Head of caudate nucleus (tissue), 42 donors: ENCODE results near the gene SLC39A6.
A peak's percentile ranks its signal among the peaks of the same experiment; 100 is the strongest.
"Not testable (repeated sequence)": the region's sequence is repeated elsewhere in the genome, so short reads cannot be mapped to it uniquely, and the experiment has no call there.

Source experiments
- DNase-seq, 42 donors: peaks; one replicate each; pipeline versions ENCODE4 v3.0.0 to v3.0.0-alpha.2; 2020 to 2021; ENCODE audit warnings: mixed read lengths in 7 of 42
- intact Hi-C: fragments of 100-400 bp; cut with DNase I; formaldehyde crosslinking; loops from one replicate; pipeline ENCODE4 v1.15.0; 2022

The SLC39A6 gene, protein sequence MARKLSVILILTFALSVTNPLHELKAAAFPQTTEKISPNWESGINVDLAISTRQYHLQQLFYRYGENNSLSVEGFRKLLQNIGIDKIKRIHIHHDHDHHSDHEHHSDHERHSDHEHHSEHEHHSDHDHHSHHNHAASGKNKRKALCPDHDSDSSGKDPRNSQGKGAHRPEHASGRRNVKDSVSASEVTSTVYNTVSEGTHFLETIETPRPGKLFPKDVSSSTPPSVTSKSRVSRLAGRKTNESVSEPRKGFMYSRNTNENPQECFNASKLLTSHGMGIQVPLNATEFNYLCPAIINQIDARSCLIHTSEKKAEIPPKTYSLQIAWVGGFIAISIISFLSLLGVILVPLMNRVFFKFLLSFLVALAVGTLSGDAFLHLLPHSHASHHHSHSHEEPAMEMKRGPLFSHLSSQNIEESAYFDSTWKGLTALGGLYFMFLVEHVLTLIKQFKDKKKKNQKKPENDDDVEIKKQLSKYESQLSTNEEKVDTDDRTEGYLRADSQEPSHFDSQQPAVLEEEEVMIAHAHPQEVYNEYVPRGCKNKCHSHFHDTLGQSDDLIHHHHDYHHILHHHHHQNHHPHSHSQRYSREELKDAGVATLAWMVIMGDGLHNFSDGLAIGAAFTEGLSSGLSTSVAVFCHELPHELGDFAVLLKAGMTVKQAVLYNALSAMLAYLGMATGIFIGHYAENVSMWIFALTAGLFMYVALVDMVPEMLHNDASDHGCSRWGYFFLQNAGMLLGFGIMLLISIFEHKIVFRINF

DNA sequence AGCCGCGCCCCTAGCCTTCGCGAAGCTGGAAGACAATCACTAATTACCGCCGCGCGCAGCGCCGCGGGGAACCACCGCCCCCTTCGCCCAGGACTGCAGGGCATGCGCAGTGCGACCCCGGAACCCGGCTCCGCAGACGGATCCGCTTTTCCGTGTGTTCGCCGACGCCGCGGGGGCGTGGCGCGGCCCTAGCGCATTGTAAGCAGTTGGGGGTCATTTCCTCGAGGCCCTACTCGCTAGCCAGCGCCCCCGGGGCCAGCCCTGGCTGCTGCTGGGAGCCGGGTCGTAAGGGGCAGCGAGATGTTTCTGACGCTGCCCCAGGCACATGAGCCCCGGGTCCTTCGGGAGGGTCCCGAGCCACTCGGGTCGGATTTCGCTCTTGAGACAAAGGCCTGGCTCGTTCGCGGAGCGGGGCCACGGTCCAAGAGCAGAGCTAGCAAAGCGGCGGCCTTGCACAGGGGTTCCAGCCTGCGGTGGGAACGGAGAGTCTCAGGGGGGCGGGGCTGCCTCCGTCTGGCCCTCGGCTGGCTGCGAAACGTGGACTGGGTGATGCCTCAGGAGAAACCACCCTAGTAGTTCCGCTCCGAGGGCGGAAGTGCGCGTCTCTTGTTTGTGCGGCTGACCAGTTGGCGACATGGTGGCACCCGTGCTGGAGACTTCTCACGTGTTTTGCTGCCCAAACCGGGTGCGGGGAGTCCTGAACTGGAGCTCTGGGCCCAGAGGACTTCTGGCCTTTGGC is at the start of gene SLC39A6, which contains the start of gene ELP2:
SLC39A6 (minus strand) TSS at position 41 of the 739 bp plus-strand sequence. CDS start 2,333 bp downstream, outside the sequence.
ELP2 (plus strand) TSS at position 600 of the 739 bp plus-strand sequence; CDS start at position 635, 35 bp downstream.
- peak; percentile 93 to 99 (median 96) for DNase-seq
- intact Hi-C loops, result loop anchor here (5.0 to 10.0 kb wide), 2 partner anchors 62 to 155 kb away; partner anchors contain the start of genes RMP24 and RPRD1A

DNA sequence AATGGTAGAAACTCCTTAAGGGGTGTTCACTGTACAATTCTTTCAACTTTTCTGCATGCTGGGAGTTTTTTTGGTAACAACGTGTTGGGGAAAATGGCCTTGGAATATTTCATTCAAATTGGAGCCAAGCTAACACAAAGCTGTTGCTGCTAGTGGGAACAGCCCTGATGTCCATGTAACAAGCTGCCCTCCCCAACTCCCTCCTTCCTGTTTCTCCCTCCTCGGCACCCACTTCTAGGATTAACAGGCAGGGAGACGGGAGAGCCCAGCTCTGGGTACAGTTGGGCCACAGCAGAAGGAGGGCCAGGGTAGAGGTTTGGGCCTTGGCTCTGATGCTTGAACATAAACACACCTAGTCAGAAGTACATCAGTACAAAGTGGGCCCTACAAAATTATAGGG is 48.8 kb upstream of the SLC39A6 start:
- DNase-seq, result no peak
- intact Hi-C loops, result no loop called here

DNA sequence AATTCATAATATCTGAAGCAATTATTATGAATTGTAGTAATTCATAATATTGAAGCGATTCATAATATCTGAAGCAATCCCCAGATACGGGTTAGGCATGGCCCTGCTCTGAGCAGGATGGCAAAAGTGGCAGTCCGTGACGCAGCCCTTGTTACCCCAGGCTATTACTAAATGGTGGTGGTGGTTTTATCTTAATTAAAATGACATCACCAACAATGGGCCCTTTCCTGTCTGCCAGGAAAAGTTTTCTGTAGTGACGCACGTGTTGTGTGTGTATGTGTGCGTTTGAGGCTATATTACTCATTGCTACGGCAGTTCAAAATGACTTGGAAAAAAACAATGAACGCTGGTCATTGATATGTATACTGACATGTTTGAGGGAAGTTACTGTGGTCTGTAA is 47.6 kb upstream of the SLC39A6 start:
- intact Hi-C loops, result no loop called here
- no peak for DNase-seq

DNA sequence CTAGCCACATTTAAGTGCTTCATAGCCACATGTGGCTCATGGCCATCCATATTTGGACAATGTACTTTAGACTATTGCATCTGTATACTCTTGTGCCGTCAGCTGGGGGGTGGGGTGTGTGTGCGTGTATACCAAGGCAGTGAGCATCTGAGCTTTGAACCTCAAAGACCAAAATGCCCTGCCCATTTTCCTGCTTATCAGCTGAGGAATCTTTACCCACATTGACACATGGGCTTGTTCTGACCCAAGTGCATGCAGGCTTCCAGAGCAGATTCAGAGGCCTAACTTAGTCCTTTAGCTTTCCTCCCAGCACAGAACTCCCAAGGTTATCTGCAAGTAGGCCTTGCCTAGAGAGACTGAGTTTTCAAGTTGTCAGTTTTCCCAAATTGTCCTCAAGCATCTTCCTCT is 47.0 kb upstream of the SLC39A6 start:
- intact Hi-C loops, result no loop called here
- DNase-seq, result no peak

DNA sequence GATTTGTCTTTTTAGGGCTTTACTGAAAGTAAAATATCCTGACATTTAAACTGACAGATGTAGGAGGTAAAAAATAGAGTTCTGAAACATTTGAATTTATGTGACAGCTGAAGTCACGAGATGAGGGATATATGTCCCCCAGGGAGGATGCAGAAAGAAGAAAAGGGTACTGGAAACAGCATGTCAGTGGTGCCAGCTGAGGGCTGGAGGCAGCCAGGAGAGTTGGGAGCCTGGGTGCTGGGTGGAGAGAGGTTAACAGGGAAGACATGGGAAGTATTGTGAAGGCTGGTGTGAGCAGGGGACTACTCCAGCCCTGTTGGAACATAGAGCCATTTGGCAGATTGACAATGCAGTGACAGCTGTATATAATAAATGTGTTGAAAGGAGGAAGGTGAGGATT is 46.3 kb upstream of the SLC39A6 start:
- no peak for DNase-seq
- intact Hi-C loops, result no loop called here

DNA sequence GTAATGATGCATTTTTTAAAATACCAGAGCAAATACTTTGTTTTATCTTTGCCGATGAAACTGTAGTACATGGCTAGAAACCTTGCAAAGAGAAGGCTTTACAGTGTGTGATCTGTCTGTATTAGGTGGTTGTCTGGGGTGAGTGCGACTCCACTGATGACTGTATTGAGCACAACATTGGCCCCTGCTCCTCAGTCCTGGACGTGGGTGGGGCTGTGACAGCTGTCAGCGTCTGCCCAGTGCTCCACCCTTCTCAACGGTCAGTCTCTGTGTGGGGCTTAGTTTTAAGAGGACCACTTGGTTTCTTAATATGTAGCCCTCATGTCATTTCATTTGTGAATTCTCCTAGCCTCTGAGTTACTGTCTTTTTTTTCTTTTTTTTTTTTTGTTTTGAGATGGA is 40.8 kb upstream of the SLC39A6 start:
- no peak for DNase-seq
- intact Hi-C loops, result no loop called here

DNA sequence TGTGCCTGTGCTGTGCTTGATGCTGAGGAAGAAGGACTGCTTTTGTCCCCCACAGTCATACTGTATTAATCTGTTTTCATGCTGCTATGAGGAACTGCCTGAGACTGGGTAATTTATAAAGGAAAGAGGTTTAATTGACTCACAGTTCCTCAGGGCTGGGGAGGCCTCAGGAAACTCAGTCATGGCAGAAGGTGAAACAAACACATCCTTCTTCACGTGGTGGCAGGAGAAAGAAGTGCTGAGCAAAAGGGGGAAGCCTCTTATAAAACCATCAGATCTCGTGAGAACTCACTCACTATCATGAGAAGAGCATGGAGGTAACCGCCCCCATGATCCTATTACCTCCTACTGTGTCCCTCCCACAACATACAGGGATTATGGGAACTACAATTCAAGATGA is 39.2 kb upstream of the SLC39A6 start:
- DNase-seq, intact Hi-C loops: not testable (repeated sequence)

DNA sequence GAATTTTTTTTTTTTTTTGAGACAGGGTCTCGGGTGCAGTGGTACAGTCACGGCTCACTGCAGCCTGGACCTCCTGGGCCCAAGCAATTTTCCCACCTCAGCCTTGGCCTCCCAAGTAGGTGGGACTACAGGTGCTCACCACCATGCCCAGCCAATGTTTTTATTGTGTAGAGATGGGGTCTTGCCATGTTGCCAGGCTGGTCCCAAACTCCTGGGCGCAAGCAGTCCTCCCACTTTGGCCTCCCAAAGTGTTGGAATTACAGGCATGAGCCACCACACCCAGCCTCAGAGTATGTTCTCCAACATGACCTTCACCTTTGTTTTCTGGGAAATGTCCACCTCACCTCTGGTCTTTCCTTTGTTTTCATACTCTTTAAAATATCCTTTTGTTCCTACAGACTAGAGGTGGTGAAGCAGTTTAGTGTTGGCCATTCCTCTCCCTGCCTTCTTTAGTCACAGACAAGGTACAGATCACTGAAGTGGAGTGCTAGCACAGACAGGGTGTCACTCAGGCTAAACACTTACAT is 38.6 kb upstream of the SLC39A6 start:
- no peak for DNase-seq
- intact Hi-C loops, result no loop called here

DNA sequence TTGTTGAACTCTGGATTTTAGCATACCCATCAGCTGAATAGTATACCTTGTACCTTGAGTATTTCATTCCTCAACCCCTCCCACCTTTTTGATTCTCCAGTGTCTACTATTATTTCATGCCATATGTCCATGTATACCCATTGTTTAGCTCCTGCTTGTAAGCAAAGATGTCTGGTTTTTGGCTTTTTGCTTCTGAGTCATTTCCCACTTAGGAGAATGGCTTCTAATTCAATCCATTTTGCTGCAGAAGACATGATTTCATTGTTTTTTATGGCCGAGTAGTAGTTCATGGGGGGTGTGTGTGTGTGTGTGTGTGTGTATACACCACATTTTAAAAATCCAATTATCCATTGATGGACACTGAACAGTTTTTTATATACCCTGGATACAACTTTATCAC is 33.8 kb upstream of the SLC39A6 start:
- intact Hi-C loops, result no loop called here

DNA sequence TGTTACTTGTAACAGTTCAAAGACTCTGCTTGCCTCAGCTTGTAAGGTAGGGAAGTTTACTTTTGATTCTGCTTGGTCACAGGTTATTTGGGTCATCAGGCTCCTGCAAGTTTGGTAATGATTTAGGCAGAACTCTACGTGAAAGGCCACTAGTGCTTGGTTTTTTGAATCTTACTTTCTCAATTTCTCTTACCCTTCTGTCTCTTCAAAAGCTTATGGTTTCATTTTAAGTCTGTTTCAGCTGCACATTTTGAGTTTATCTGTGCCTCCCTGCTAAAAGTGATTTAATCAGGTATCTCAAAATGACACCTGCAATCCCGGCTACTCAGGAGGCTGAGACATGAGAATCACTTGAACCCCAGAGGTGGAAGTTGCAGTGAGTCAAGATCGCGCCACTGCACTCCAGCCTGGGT is 31.8 kb upstream of the SLC39A6 start:
- no peak for DNase-seq
- intact Hi-C loops, result no loop called here

More for the DNA sequence above, 33.8 kb upstream of the SLC39A6 start:
- DNase-seq, result no peak

DNA sequence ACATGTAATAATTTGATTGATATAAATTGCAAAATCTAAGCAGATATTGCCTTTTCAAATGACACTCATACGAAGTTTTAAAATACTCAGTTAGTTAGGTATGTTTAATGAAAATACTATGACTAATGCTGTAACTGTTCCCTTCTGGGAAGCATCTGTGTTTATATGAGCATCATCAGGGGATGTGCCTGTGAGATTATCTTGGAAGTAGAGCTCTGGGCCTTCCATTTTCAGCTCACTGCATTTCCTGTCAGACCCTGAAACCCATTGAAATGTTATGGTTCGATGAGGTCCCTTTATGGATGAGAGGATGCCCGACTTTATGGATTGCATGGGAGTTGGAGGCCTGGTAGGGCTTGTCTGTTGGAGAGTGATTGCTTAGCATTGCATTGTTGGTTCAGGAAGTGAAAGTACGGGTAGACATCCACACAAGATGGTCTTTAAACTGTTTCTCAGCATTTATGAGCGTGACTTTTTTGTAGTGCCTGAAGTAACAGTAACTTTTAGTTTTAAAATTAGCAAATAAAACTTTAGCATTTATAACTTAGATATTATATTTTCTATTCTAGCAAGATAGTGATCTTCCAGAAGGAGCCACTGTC is 29.2 kb upstream of the SLC39A6 start:
- DNase-seq, result no peak
- intact Hi-C loops, result no loop called here

DNA sequence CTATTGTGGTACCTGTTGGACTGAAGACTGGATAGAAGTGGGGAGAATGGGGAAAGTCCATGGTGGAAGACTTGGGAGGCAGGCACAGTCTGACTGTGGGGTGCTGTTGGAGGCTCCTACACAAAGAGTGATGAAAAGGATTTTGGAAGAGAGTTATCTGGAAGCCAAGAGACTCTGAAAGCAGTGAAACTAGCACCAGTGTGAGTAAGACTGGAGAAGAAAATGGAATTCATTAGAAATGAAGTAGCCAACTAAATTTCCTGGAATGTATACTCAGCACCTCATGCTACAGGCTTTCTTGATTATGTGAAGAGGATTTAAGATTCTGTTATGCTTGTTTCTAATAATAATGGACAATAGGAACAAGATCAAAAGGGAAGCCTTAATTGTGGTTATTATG is 28.3 kb upstream of the SLC39A6 start:
- intact Hi-C loops, result no loop called here

DNA sequence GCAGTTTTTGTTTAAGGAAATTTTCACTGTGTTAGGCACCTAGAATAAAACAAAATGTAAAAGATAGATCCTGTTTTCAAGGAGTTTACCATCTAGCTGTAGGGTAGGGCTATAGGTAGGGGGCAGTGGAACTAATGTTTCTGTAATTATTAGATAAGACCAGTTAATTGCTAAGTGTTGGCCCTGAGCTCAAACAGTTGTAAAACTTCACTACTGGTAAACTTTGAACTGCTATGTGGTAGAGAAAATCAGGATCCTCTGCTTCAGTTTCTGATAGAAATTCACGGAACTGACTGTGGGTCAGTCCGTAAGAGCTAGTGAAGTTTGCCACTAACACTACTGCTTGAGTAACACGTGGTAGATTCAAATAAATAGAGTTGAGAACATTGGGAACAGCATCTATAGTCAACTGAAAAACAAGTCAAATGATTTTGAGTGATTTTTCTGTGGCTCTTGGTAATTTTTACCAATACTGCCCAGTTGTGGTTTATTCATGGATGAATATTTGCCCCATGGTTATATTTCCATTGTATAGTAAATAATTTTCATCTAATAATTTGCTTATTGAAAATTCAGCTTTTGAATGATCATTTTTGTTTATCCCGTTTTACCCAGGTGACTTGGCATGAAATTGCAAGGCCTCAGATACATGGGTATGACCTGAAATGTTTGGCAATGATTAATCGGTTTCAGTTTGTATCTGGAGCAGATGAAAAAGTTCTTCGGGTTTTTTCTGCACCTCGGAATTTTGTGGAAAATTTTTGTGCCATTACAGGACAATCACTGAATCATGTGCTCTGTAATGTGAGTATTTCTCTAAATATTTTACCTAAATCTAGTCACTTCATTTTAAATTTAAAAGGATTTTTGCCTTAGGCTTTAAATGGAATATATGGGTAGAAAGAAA is 27.0 kb upstream of the SLC39A6 start:
- intact Hi-C loops, result no loop called here
- DNase-seq, result no peak

More for the DNA sequence above, 28.3 kb upstream of the SLC39A6 start:
- no peak for DNase-seq

DNA sequence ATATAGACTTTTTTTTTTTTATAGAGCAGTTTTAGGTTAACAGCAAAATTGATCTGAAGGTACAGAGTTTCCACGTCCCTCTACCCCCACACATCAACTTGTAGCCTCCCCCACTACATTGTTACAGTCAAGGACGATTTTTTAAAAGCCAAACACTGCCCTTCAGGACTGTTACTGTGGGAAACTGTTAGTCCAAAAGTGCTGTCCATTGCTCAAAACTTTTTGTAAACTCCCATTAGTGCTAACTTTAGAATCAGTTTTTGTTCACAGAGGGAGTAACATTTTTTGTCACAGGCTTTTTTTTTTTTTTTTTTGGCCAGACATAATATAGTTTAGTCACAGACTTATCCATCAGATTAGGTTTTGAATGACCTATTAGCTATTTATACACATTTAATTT is 24.6 kb upstream of the SLC39A6 start:
- intact Hi-C loops, result no loop called here
- no peak for DNase-seq

DNA sequence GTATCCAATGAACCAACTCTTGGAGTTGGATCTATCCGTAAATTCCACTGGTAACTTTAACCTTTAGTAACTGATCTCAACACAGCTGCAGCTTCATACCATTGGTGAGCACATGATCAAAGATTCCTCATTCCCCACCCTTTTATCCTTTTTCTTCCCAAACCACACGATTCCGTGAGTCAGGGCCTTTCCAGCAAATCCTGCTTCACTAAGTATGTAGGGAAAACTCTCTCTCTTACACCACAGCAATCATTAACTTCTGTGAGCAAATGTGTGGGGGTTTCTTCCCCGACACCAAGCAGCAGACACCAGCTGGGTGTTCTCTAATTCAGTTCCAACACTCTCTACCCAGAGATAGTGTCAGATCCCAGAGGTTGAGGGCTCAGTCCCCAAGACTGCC is 24.1 kb upstream of the SLC39A6 start:
- DNase-seq, result no peak
- intact Hi-C loops, result no loop called here

DNA sequence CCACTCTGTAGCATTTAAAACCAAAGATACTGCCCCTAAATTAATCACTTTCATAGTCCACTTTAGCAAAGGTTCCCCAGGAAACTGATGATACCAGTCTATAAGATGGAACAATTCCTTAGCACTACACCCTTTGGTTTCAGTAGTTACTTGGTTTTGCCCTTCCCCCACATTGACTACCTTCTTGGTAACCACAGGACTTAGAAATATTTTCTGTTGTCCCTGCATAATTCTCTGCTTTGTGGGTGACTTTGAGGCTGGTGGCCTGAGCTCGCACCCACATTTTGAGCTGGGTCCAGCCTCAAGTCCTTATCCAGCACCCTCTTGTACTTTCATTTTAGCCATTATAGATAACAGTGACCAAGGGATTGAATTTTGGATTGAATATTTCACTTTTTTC is 23.6 kb upstream of the SLC39A6 start:
- intact Hi-C loops, result no loop called here

DNA sequence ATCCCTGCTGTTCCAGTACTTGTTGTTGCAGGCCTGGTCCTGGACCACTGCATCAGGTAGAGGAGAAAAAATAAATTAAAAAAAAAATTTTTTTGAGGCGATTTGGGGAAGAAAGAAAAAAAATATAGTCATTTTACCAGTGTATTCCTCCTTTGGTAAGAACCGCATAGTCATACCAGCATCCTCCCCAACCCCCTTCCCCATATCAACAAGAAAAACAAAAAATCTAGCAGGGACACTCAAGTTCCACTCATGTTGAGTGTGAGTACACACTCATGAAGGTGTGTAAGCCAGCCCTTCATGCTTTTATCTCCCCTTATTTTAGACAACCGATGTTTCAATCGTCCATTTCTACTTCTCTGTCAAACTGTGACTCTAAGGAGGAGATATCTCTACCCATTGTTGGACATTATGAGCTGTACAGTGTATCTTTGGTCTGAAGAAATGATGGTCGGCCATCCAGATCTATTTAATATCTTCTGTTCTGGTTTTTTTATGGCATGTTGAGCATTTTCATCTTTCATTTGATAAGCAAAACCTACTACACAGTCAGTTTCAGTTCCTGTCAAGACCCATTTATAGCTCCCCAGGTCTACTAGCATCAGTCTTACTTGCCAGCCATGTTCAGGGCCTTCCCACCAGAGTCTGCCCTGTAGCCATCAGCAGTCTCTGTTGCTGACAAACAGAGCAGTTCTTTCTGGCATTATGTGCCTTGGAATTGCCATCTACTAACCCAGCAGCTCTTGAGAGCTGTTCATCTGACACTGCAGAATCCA is 20.6 kb upstream of the SLC39A6 start:
- no peak for DNase-seq
- intact Hi-C loops, result no loop called here

More for the DNA sequence above, 23.6 kb upstream of the SLC39A6 start:
- no peak for DNase-seq
